ENCODE measurements around the gene LCTL. TPM values are rescaled to one million over a fixed set of nuclear protein-coding genes. Genes with fewer than 3 reads are reported as not detected.

LCTL gene
- total and polyA plus RNA-seq, 2 of the 8 experiments (the other 6 are each of a cell fraction or from before 2014, with no cell fraction given), result 5.5 to 6.2 TPM

DNA sequence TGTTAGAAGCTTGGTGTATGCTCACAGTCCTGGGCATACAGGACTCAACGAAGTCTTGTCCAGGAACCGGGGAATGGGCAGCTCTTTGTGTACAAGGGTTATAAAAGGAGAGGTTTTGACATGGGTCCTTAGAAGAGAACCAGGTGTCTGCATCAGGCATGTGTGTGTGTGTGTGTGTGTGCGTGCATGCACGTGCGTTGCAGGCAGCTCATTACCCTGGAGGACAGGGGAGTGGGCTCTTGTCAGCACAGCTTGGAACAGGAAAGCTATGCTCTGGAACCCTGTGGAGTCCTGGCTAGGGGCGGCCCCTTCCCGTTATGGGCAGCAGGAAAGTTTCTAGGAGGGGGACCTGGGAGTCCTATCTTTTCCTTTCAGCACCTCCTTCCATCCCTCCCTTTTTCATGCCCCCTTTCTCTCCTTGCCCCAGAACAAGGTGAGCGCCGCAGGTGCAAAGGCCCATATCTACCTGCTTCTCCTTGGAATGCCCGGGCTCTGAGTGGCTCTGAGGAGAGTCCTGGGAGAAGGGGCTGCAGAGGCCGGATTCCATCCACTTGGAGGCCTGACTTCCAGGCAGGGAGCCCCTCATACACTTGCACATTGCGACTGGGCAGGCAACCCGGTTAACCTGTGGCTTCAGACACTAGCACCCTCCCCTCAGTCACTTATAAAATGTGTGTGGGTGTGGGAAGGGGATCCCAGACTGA is 33.9 kb upstream of the LCTL start (continued):
- TF ChIP-seq EP300 (IDR thresholded peaks at IDR 0.05; ENCODE audit: borderline replicate concordance in 1 of 2, low read depth in 2 of 2, low read length in 2 of 2), result no peak
- TF ChIP-seq TAF1 (IDR thresholded peaks at IDR 0.05; ENCODE audit: low read depth, low read length), result no peak
- TF ChIP-seq NRF1 (IDR thresholded peaks at IDR 0.05; ENCODE audit: low read depth, low read length), result no peak
- no peak for TF ChIP-seq RAD21 (IDR thresholded peaks at IDR 0.05 in 1 of 2, conservative IDR thresholded peaks at IDR 0.05 in 1 of 2; ENCODE audit: low read depth in 2 of 2, low read length in 2 of 2)

Data from H1 (cell line).